Lower leg skin (tissue), 4 donors: ENCODE measurements around the gene C17orf107. TPM values are rescaled to one million over a fixed set of nuclear protein-coding genes. Genes with fewer than 3 reads are reported as not detected.

Experiments used
- DNase-seq, 2 donors: peaks; one replicate each; pipeline ENCODE4 v3.0.0-alpha.2; 2019; ENCODE audit warnings: low spot score in 2 of 2
- H3K4me3 ChIP-seq: fragments of 200-600 bp; sonication (generic); 2 replicates; pipeline ENCODE4 v1.5.1; 2017; ENCODE audit warnings: mild to moderate bottlenecking, low read depth; ENCODE audit not compliant: poor library complexity, severe bottlenecking
- CTCF ChIP-seq, 3 donors: fragments of 450-650 bp; IDR thresholded peaks; one replicate each; pipeline ENCODE4 v1.5.1; 2016; ENCODE audit warnings: antibody characterized with exemption in 3 of 3, mild to moderate bottlenecking in 3 of 3, moderate library complexity in 2 of 3
- POLR2A ChIP-seq, 2 donors: fragments of 450-650 bp; IDR thresholded peaks; one replicate each; pipeline ENCODE4 v1.6.1; 2016 to 2017; ENCODE audit warnings: antibody characterized with exemption in 2 of 2, mild to moderate bottlenecking in 1 of 2, moderate library complexity in 1 of 2
- WGBS, 2 donors: methylation state at CpG; one replicate each; pipeline ENCODE4 v1.1.5; 2018; 5-methylcytosine and 5-hydroxymethylcytosine counted together
- intact Hi-C: fragments of 100-400 bp; cut with DNase I; formaldehyde crosslinking; loops from one replicate; pipeline ENCODE4 v1.15.0; 2023; ENCODE audit warnings: low total_unique reads
- total RNA-seq, 4 donors: library from RNA; depleted of rRNA; stranded (reverse); fragments of >200 nt; gene quantifications; one replicate each; pipeline ENCODE4 v1.1.0, GENCODE V29; 2016

The C17orf107 gene
- total RNA-seq, 4 donors from 2014 or later, result 7.0 to 13.4 (median 10.1) TPM

GRCh38 chr17:4946312-4946976, 47.1 kb downstream of the C17orf107 start:
- intact Hi-C loops, result no loop called here
- WGBS, 2 donors, result 23% methylated on average over 16 of the region's 16 CpGs
- TF ChIP-seq POLR2A (IDR thresholded peaks at IDR 0.05) (no peak), CTCF (IDR thresholded peaks at IDR 0.05) (no peak)
- DNase-seq, result no peak
- H3K4me3 ChIP-seq, result no peak overlapping the region

- peak overlapping the region; percentile 99 for H3K4me3 ChIP-seq
- WGBS, 2 donors, result 0 to 1% methylated on average over 7 of the region's 7 CpGs
- intact Hi-C loops, result no loop called here
- TF ChIP-seq POLR2A (IDR thresholded peaks at IDR 0.05) (no peak), CTCF (IDR thresholded peaks at IDR 0.05) (no peak)
- DNase-seq, result no peak
Measured at GRCh38 chr17:4947010-4947410, 47.7 kb downstream of the C17orf107 start.

- 0% methylated on average over 27 to 37 of the region's 56 CpGs for WGBS, 2 donors
- TF ChIP-seq CTCF (IDR thresholded peaks at IDR 0.05) (no peak), POLR2A (IDR thresholded peaks at IDR 0.05) (no peak)
- DNase-seq, result peak; percentile 35 to 93
- peak overlapping the region; percentile 99 for H3K4me3 ChIP-seq
- intact Hi-C loops, result no loop called here
Measured at GRCh38 chr17:4947411-4948165, 48.3 kb downstream of the C17orf107 start.

- TF ChIP-seq POLR2A (IDR thresholded peaks at IDR 0.05) (peak in 1 of 2 donors; percentile 54), CTCF (IDR thresholded peaks at IDR 0.05) (no peak)
- intact Hi-C loops, result no loop called here
- DNase-seq, result peak; percentile 92 to 97
- peak within 1 kb of the TSS; percentile 99 for H3K4me3 ChIP-seq
- 0% methylated on average over 11 to 48 of the region's 59 CpGs for WGBS, 2 donors
Measured at GRCh38 chr17:4948166-4948930, 49.0 kb downstream of the C17orf107 start, which contains the start of gene PFN1. TSS of gene PFN1 (minus strand) at chr17:4948530. CDS start at chr17:4948394, 136 bp downstream.

GRCh38 chr17:4948931-4949320, 49.6 kb downstream of the C17orf107 start:
- intact Hi-C loops, result no loop called here
- peak; percentile 70 to 96 for DNase-seq
- 0% methylated on average over 21 to 40 of the region's 40 CpGs for WGBS, 2 donors
- H3K4me3 ChIP-seq, result peak overlapping the region; percentile 44
- no peak for TF ChIP-seq CTCF (IDR thresholded peaks at IDR 0.05)
- TF ChIP-seq POLR2A (IDR thresholded peaks at IDR 0.05), result no peak
